ENCODE data around the gene GMPR.

Gene GMPR

DNA sequence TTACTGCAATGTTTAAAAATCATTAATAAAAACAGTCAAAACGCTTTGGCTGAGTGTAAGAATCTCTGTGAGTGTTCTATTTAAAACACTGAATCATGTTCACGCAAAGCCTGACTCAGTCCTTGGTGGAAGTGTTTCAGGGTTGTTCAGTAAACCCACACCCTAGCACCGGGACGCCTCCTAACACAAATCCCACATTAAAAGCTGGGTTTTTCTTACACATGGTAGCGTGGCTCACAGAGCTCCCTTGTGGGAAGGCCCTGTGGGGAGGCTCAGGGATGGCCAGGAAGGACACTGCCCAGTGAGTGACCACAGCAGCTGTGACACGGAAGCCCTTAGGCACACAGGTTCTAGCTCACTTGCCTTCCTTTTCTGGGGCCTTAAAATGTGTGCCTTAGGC lies 80.2 kb downstream of the GMPR start:
- DNase-seq (ENCODE audit: low read depth): peak; percentile 74
- H3K4me3 ChIP-seq (ENCODE audit: low read depth, low read length): no peak overlapping the region
- TF ChIP-seq, protein P1, sequence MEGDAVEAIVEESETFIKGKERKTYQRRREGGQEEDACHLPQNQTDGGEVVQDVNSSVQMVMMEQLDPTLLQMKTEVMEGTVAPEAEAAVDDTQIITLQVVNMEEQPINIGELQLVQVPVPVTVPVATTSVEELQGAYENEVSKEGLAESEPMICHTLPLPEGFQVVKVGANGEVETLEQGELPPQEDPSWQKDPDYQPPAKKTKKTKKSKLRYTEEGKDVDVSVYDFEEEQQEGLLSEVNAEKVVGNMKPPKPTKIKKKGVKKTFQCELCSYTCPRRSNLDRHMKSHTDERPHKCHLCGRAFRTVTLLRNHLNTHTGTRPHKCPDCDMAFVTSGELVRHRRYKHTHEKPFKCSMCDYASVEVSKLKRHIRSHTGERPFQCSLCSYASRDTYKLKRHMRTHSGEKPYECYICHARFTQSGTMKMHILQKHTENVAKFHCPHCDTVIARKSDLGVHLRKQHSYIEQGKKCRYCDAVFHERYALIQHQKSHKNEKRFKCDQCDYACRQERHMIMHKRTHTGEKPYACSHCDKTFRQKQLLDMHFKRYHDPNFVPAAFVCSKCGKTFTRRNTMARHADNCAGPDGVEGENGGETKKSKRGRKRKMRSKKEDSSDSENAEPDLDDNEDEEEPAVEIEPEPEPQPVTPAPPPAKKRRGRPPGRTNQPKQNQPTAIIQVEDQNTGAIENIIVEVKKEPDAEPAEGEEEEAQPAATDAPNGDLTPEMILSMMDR (conservative IDR thresholded peaks at IDR 0.05; ENCODE audit: low read depth, low read length): no peak

DNA sequence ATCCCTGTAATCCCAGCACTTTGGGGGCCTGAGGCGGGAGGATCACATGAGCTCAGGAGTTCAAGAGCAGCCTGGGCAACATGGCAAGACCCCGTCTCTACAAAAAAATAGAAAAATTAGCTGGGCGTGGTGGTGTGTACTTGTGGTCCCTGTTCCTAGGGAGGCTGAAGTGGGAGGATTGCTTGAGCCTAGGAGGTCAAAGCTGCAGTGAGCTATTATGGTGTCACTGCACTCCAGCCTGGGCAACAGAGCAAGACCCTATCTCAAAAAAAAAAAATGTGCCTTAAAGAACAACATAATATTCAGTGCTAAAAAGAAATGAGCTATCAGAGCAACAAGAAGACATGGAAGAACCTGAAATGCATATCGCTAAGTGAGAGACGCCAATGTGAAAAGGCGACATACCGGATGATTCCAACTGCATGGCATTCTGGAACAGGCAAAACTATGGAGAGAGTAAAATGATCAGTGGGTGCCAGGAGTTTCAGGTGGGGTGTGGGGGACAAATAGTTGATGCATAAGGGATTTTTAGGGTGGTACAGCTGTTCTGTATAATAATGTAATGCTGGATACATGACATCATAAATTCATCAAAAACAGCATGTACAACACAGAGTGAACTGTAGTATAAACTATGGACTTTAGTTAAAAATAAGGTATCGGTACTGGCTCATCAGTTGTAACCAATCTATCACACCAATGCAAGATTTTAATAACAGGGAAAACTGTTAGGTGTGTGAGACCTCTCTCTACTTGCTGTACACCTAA lies 80.8 kb downstream of the GMPR start:
- TF ChIP-seq, protein P1 (conservative IDR thresholded peaks at IDR 0.05; ENCODE audit: low read depth, low read length): no peak
- DNase-seq (ENCODE audit: low read depth): no peak
- no peak overlapping the region for H3K4me3 ChIP-seq (ENCODE audit: low read depth, low read length)

DNA sequence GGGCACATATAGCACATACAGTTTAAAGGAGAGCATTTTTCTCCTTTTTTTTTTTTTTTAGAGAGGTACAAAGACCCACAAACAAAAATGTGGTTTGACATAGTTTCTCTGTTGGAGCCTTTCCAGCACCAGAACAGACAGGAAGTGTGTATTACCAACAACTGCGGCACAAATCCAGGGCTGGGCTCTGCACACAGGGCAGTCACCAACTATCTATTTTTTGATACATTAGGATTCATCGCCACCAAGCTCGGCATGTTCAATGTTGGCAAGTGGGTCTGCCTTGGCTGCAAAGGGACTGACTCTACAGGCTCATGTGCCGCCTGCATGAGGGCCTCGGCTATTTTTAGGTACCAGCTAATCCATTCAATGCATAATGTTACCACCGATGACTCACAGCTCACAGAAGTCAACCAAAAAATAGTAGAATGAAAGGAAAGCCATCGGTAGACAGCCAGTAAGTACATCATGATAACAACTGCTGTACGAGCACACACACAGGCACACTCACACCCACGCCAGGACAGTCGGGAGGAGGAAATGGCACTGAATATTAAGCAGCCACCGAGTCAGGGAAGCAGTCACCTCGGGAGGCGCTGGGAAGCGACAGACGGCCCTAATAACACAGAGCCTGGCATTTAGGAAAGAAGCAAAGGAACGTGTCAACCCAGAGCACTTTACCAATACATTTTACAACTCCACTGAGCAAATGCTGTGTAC lies 81.6 kb downstream of the GMPR start:
- DNase-seq (ENCODE audit: low read depth): peak; percentile 93
- peak overlapping the region; percentile 33 for H3K4me3 ChIP-seq (ENCODE audit: low read depth, low read length)
- TF ChIP-seq, protein P1 (conservative IDR thresholded peaks at IDR 0.05; ENCODE audit: low read depth, low read length): no peak

DNA sequence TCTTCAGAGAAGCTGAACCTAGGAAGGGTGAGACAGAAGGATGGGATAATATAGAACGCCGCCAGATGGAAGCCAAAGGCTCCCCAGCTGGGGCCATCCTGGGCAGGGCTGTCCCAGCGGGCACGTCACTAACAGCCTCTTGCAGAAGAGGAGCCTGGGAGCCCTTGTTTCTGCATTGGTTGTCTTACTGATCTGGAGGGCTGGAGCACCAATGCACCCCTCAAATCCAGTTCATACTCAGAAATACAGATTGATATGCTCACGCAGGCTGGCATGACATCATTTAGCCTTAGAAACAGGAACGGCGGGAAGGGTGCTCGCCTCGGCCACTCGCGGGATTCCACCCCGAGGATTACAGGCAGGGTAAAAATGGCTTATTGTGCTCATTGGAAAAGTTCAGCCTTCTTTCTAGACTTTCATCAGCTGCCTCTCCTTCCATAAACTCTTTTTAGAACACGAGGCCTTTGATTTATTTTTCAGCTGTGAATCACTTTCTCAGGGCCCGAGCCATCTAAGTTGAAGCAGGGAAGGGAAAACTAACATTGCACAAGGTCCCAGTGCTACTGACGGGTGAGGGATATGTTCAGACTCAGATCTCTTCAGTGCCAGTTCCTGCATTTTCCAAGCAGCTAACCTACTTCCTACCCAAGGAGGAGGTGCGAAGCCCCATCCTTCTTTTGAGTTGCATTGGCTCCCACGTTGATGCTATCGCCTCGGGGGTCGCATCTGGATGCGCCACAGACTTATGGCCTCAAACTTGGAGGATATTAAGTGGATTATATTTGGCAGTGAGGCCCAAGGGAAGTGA lies 82.3 kb downstream of the GMPR start:
- DNase-seq (ENCODE audit: low read depth): peak; percentile 68
- no peak overlapping the region for H3K4me3 ChIP-seq (ENCODE audit: low read depth, low read length)
- TF ChIP-seq, protein P1 (conservative IDR thresholded peaks at IDR 0.05; ENCODE audit: low read depth, low read length): no peak

DNA sequence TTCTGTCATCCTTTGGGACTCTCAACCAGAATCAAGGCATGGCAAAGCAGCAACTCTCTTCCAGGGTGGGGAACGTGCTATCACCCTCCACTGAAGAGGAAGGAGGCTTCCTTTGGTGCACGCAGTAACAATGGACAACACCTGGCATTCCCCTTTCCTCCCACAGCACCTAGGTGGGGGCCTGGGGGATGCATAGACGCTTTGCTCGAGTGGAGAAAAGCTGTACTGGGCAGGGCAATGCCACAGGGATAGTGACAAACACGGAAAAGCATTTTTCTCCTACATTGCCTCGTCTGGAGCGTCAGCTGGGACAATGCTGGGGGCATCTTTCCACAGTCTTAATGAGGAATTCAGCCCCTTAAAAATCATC lies 82.9 kb downstream of the GMPR start:
- H3K4me3 ChIP-seq (ENCODE audit: low read depth, low read length): no peak overlapping the region
- no peak for DNase-seq (ENCODE audit: low read depth)
- TF ChIP-seq, protein P1 (conservative IDR thresholded peaks at IDR 0.05; ENCODE audit: low read depth, low read length): no peak

DNA sequence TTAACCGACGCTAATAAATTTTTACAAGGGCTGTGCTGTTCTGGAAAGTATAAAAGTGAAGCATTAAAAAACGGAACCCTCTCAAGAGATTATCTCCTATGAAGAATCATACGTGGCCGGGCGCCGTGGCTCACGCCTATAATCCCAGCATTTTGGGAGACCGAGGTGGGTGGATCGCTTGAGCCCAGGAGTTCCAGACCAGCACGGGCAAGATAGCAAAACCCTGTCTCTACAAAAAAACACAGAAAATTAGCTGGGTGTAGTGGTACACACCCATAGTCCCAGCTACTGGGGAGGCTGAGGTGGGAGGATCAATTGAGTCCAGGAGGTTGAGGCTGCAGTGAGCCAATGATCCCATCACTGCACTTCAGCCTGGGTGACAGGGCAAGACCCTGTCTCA lies 83.4 kb downstream of the GMPR start:
- TF ChIP-seq, protein P1 (conservative IDR thresholded peaks at IDR 0.05; ENCODE audit: low read depth, low read length): no peak
- no peak overlapping the region for H3K4me3 ChIP-seq (ENCODE audit: low read depth, low read length)
- no peak for DNase-seq (ENCODE audit: low read depth)

Measured in choroid plexus epithelial cell (primary cell).